CD4-positive, alpha-beta T cell (primary cell): Measurements from ENCODE around the gene TOLLIP. TPM values are rescaled to one million over a fixed set of nuclear protein-coding genes. Genes with fewer than 3 reads are reported as not detected.
A peak's percentile ranks its signal among the peaks of the same experiment; 100 is the strongest.

ENCODE experiments used
- ATAC-seq: fragments of 200-7000 bp; cut with Tn5 transposase; one replicate; pipeline ENCODE4 v1.10.0; 2022; ENCODE audit warnings: mild to moderate bottlenecking; ENCODE audit not compliant: poor library complexity
- CTCF ChIA-PET: fragments of 350-600 bp; sonication (Branson Sonifier 250); formaldehyde crosslinking; loops from one replicate; lab custom pipeline; 2021; ENCODE audit warnings: antibody characterized with exemption, inconsistent platforms; lab: Charles Lee
- POLR2A ChIA-PET: fragments of 350-600 bp; sonication (Branson Sonifier 250); formaldehyde crosslinking; loops from one replicate; lab custom pipeline; 2021; ENCODE audit warnings: antibody characterized with exemption, inconsistent platforms; lab: Charles Lee
- DNase-seq, 14 experiments: peaks; one replicate each; pipeline ENCODE4 v3.0.0-alpha.2; 2013 to 2020; ENCODE audit warnings: mixed read lengths in 2 of 14
- H3K27ac ChIP-seq, 2 donors: one replicate each; pipeline versions ENCODE4 v1.5.1 to v1.7.0; 2013; ENCODE audit warnings: low read length in 2 of 2, low read depth in 1 of 2, mild to moderate bottlenecking in 1 of 2
- H3K27me3 ChIP-seq, 2 experiments: 1 replicate in 1 of 2; 2 replicates in 1 of 2; pipeline versions ENCODE4 v1.6.1 to v1.7.0; 2013; ENCODE audit warnings: low read length in 2 of 2, control low read depth in 1 of 2, mild to moderate bottlenecking in 1 of 2, moderate library complexity in 1 of 2; ENCODE audit not compliant: insufficient read depth in 2 of 2, control insufficient read depth in 1 of 2
- H3K36me3 ChIP-seq: one replicate; pipeline ENCODE4 v1.6.1; 2013; ENCODE audit warnings: low read length, control low read depth; ENCODE audit not compliant: insufficient read depth
- H3K4me1 ChIP-seq: one replicate; pipeline ENCODE4 v1.6.1; 2013; ENCODE audit warnings: low read length, control low read depth; ENCODE audit not compliant: insufficient read depth
- H3K4me3 ChIP-seq: one replicate; pipeline ENCODE4 v1.5.1; 2013; ENCODE audit warnings: mild to moderate bottlenecking, low read length, moderate library complexity
- H3K9me3 ChIP-seq, 2 experiments: 1 replicate in 1 of 2; 2 replicates in 1 of 2; pipeline versions ENCODE4 v1.6.1 to v1.7.0; 2013; ENCODE audit warnings: low read length in 2 of 2, mild to moderate bottlenecking in 2 of 2, control low read depth in 1 of 2, moderate library complexity in 1 of 2; ENCODE audit not compliant: control insufficient read depth in 1 of 2, insufficient read depth in 1 of 2
- H3K27ac Mint-ChIP-seq: one replicate; pipeline ENCODE4 v1.8.0; 2020; ENCODE audit warnings: mixed read lengths
- H3K27me3 Mint-ChIP-seq: one replicate; pipeline ENCODE4 v1.8.0; 2021; ENCODE audit warnings: mixed read lengths
- H3K36me3 Mint-ChIP-seq: one replicate; pipeline ENCODE4 v1.8.0; 2021; ENCODE audit warnings: low read depth, mixed read lengths
- H3K4me1 Mint-ChIP-seq: one replicate; pipeline ENCODE4 v1.8.0; 2021; ENCODE audit warnings: low read depth, mixed read lengths
- H3K4me3 Mint-ChIP-seq: one replicate; pipeline ENCODE4 v1.8.0; 2020; ENCODE audit warnings: mild to moderate bottlenecking, mixed read lengths
- H3K9me3 Mint-ChIP-seq: one replicate; pipeline ENCODE4 v1.8.0; 2020; ENCODE audit warnings: mixed read lengths
- CTCF ChIP-seq: fragments of 200-600 bp; IDR thresholded peaks from one replicate; pipeline ENCODE4 v1.8.0; 2022; ENCODE audit warnings: antibody characterized with exemption, mild to moderate bottlenecking
- intact Hi-C, 2 experiments: fragments of 100-400 bp; cut with DNase I in 1 of 2; cut with micrococcal nuclease in 1 of 2; formaldehyde crosslinking; loops; one replicate each; pipeline versions ENCODE4 v1.15.1 to v1.9.0; 2023 to 2025; cut with DNase I, micrococcal nuclease
- total RNA-seq, 174 experiments: library from RNA in 2 of 174; stranded (reverse) in 2 of 174; gene quantifications; one replicate each; pipeline ENCODE4 v1.2.3 and lab custom pipeline; 2021 to 2026

TOLLIP gene
- total RNA-seq, 2 experiments from 2014 or later = 38.9 to 41.0 TPM

- Histone ChIP-seq H3K27me3 (no peaks in the 10 kb centered on the region), H3K36me3 (no peaks in the 10 kb centered on the region), H3K4me1 (no peaks in the 10 kb centered on the region), H3K27ac (no peak overlapping the region), H3K4me3 (no peak overlapping the region), H3K9me3 (no peaks in the 10 kb centered on the region)
- CTCF ChIA-PET = no interaction called here
- DNase-seq (peak in 1 of 14 experiments; percentile 3), ATAC-seq (no peak)
- TF ChIP-seq CTCF = no peak
- no peaks in the 10 kb centered on the region for H3K9me3 Mint-ChIP-seq
- no peak overlapping the region for H3K27ac Mint-ChIP-seq
- H3K36me3 Mint-ChIP-seq = no peaks in the 10 kb centered on the region
- no peak overlapping the region for H3K4me3 Mint-ChIP-seq
- intact Hi-C loops = no loop called here
- H3K27me3 Mint-ChIP-seq = no peaks in the 10 kb centered on the region
- H3K4me1 Mint-ChIP-seq = no peaks in the 10 kb centered on the region
- POLR2A ChIA-PET = no interaction called here
These were observed 79.8 kb downstream of the TOLLIP start for GRCh38 chr11:1229471-1230120.

GRCh38 chr11:1228921-1229451, 80.4 kb downstream of the TOLLIP start:
- DNase-seq = peak in 1 of 14 experiments; percentile 3
- no peak for TF ChIP-seq CTCF
- H3K27me3 ChIP-seq = no peaks in the 10 kb centered on the region
- no peaks in the 10 kb centered on the region for H3K36me3 Mint-ChIP-seq
- no peaks in the 10 kb centered on the region for H3K4me1 ChIP-seq
- H3K4me3 Mint-ChIP-seq = no peak overlapping the region
- no peak overlapping the region for H3K27ac Mint-ChIP-seq
- H3K27me3 Mint-ChIP-seq = no peaks in the 10 kb centered on the region
- POLR2A ChIA-PET = no interaction called here
- CTCF ChIA-PET = no interaction called here
- no peaks in the 10 kb centered on the region for H3K36me3 ChIP-seq
- ATAC-seq = no peak
- H3K9me3 Mint-ChIP-seq = no peaks in the 10 kb centered on the region
- H3K27ac ChIP-seq = no peak overlapping the region
- H3K4me1 Mint-ChIP-seq = no peaks in the 10 kb centered on the region
- intact Hi-C loops = no loop called here
- H3K4me3 ChIP-seq = no peak overlapping the region
- H3K9me3 ChIP-seq = no peaks in the 10 kb centered on the region

- Mint-ChIP-seq H3K4me1 (no peaks in the 10 kb centered on the region), H3K9me3 (no peaks in the 10 kb centered on the region), H3K27ac (no peak overlapping the region), H3K36me3 (no peaks in the 10 kb centered on the region), H3K4me3 (no peak overlapping the region), H3K27me3 (no peaks in the 10 kb centered on the region)
- no peak overlapping the region for H3K4me3 ChIP-seq
- ChIA-PET POLR2A (no interaction called here), CTCF (no interaction called here)
- no peak for TF ChIP-seq CTCF
- DNase-seq (peak in 1 of 14 experiments; percentile 3), ATAC-seq (no peak)
- no peaks in the 10 kb centered on the region for H3K27me3 ChIP-seq
- no peaks in the 10 kb centered on the region for H3K9me3 ChIP-seq
- no peak overlapping the region for H3K27ac ChIP-seq
- H3K4me1 ChIP-seq = no peaks in the 10 kb centered on the region
- intact Hi-C loops = no loop called here
- no peaks in the 10 kb centered on the region for H3K36me3 ChIP-seq
These were observed 81.2 kb downstream of the TOLLIP start for GRCh38 chr11:1228101-1228821.
